Calu3 (cell line): ENCODE data around the gene CALML4. TPM values are rescaled to one million over a fixed set of nuclear protein-coding genes. Genes with fewer than 3 reads are reported as not detected.
"Not testable (repeated sequence)": the region's sequence is repeated elsewhere in the genome, so short reads cannot be mapped to it uniquely, and the experiment has no call there.

Experiments
- BruUV-seq: library from RNA; stranded (reverse); fragments of 400-500 nt; replicated peaks from 2 replicates; lab custom pipeline; 2021; lab: Mats Ljungman, UMichigan
- CTCF ChIA-PET: fragments of 300-600 bp; sonication (Branson Sonifier 250); formaldehyde crosslinking; loops from one replicate; lab custom pipeline; 2022; ENCODE audit warnings: antibody characterized with exemption; lab: Charles Lee
- DNase-seq: peaks from one replicate; pipeline ENCODE4 v3.0.0; 2022
- H3K27ac Mint-ChIP-seq: one replicate; pipeline ENCODE4 v1.8.0; 2022; ENCODE audit warnings: mixed read lengths; ENCODE audit not compliant: unreplicated experiment
- H3K27me3 Mint-ChIP-seq: one replicate; pipeline ENCODE4 v1.8.0; 2022; ENCODE audit warnings: mixed read lengths; ENCODE audit not compliant: unreplicated experiment
- H3K36me3 Mint-ChIP-seq: one replicate; pipeline ENCODE4 v1.8.0; 2022; ENCODE audit warnings: mild to moderate bottlenecking, moderate library complexity, mixed read lengths; ENCODE audit not compliant: insufficient read depth, unreplicated experiment
- H3K4me1 Mint-ChIP-seq: one replicate; pipeline ENCODE4 v1.8.0; 2022; ENCODE audit warnings: mild to moderate bottlenecking, low read depth, mixed read lengths; ENCODE audit not compliant: unreplicated experiment
- H3K4me3 Mint-ChIP-seq: one replicate; pipeline ENCODE4 v1.8.0; 2022; ENCODE audit warnings: mild to moderate bottlenecking, low read depth, moderate library complexity, mixed read lengths; ENCODE audit not compliant: unreplicated experiment
- H3K9me3 Mint-ChIP-seq: one replicate; pipeline ENCODE4 v1.8.0; 2022; ENCODE audit warnings: low read depth, mixed read lengths; ENCODE audit not compliant: unreplicated experiment
- CTCF ChIP-seq: fragments of 200-600 bp; IDR thresholded peaks from one replicate; pipeline ENCODE4 v1.8.0; 2022; ENCODE audit warnings: antibody characterized with exemption; ENCODE audit not compliant: unreplicated experiment
- intact Hi-C: fragments of 100-400 bp; cut with micrococcal nuclease; formaldehyde crosslinking; loops from one replicate; pipeline ENCODE4 v1.10.0; 2022; ENCODE audit not compliant: unreplicated experiment
- total RNA-seq: library from RNA; stranded (reverse); gene quantifications from 2 replicates; pipeline ENCODE4 v1.2.3, GENCODE V29; 2022

The CALML4 gene
- total RNA-seq, 1 experiment from 2014 or later: 24.1 TPM

GRCh38 chr15:68203486-68203885, 1.6 kb downstream of the CALML4 start:
- DNase-seq: no peak
- no peak overlapping the region for H3K4me3 Mint-ChIP-seq
- H3K4me1 Mint-ChIP-seq: peaks cover 14% of the 10 kb centered on the region
- no peaks in the 10 kb centered on the region for H3K27me3 Mint-ChIP-seq
- intact Hi-C loops: no loop called here
- no peak overlapping the region for H3K27ac Mint-ChIP-seq
- H3K36me3 Mint-ChIP-seq: peaks cover 28% of the 10 kb centered on the region
- H3K9me3 Mint-ChIP-seq: no peaks in the 10 kb centered on the region
- no peak for TF ChIP-seq CTCF
- CTCF ChIA-PET: no interaction called here
- BruUV-seq: no TSS peak

- H3K36me3 Mint-ChIP-seq: peaks cover 32% of the 10 kb centered on the region
- intact Hi-C loops, H3K27ac Mint-ChIP-seq, H3K4me3 Mint-ChIP-seq, BruUV-seq, H3K9me3 Mint-ChIP-seq, DNase-seq, H3K27me3 Mint-ChIP-seq: not testable (repeated sequence)
- H3K4me1 Mint-ChIP-seq: peaks cover 14% of the 10 kb centered on the region
- CTCF ChIA-PET: interaction anchor here (0.7 kb wide), 1 partner anchor 342 kb away, joined by 4 read pairs; no protein-coding TSS in a partner anchor
Measured at GRCh38 chr15:68202994-68203393, 2.1 kb downstream of the CALML4 start.

- no TSS peak for BruUV-seq
- Mint-ChIP-seq H3K9me3 (no peaks in the 10 kb centered on the region), H3K4me3 (no peak overlapping the region), H3K4me1 (peaks cover 14% of the 10 kb centered on the region), H3K36me3 (peaks cover 42% of the 10 kb centered on the region), H3K27me3 (no peaks in the 10 kb centered on the region), H3K27ac (no peak overlapping the region)
- TF ChIP-seq CTCF: no peak
- no peak for DNase-seq
- intact Hi-C loops: no loop called here
- CTCF ChIA-PET: interaction anchor here (0.5 kb wide), 1 partner anchor 286 kb away, joined by 14 read pairs; no protein-coding TSS in a partner anchor
Measured at GRCh38 chr15:68201879-68202261, 3.3 kb downstream of the CALML4 start.

- Mint-ChIP-seq H3K36me3 (peaks cover 44% of the 10 kb centered on the region), H3K27ac (no peak overlapping the region), H3K4me1 (peaks cover 14% of the 10 kb centered on the region), H3K4me3 (no peak overlapping the region), H3K27me3 (no peaks in the 10 kb centered on the region), H3K9me3 (no peaks in the 10 kb centered on the region)
- intact Hi-C loops: no loop called here
- no TSS peak for BruUV-seq
- CTCF ChIA-PET: interaction anchor here (0.5 kb wide), 1 partner anchor 285 kb away, joined by 14 read pairs; no protein-coding TSS in a partner anchor
- TF ChIP-seq CTCF: no peak
- no peak for DNase-seq
Measured at GRCh38 chr15:68201153-68201878, 3.8 kb downstream of the CALML4 start.
